Cardiac fibroblast (primary cell): ENCODE measurements around the gene PKP4.
"Not testable (repeated sequence)": the region's sequence is repeated elsewhere in the genome, so short reads cannot be mapped to it uniquely, and the experiment has no call there.

Experiments used
- DNase-seq, 2 donors: peaks; one replicate each; pipeline versions ENCODE4 v3.0.0 to v3.0.0-alpha.2; 2010; ENCODE audit warnings: low read depth in 2 of 2
- H3K4me3 ChIP-seq, 2 donors: replicated peaks in 1 of 2; 1 replicate in 1 of 2; 2 replicates in 1 of 2; pipeline ENCODE4 v1.5.1; 2011; ENCODE audit warnings: low read depth in 2 of 2, low read length in 2 of 2, mild to moderate bottlenecking in 2 of 2, moderate library complexity in 1 of 2
- CTCF ChIP-seq: IDR thresholded peaks from one replicate; pipeline ENCODE4 v1.5.1; 2011; ENCODE audit warnings: low read depth, mild to moderate bottlenecking, low read length, inconsistent platforms

Gene PKP4

GRCh38 chr2:158699323-158699722, 242.6 kb downstream of the PKP4 start:
- no peak for TF ChIP-seq CTCF
- DNase-seq: no peak
- H3K4me3 ChIP-seq: no peak overlapping the region

- H3K4me3 ChIP-seq: no peak overlapping the region
- no peak for DNase-seq
- no peak for TF ChIP-seq CTCF
Measured at GRCh38 chr2:158701101-158701500, 244.3 kb downstream of the PKP4 start.

GRCh38 chr2:158702740-158703139, 246.0 kb downstream of the PKP4 start:
- H3K4me3 ChIP-seq: no peak overlapping the region
- DNase-seq: no peak
- no peak for TF ChIP-seq CTCF

- not testable (repeated sequence) for H3K4me3 ChIP-seq, DNase-seq
Measured at GRCh38 chr2:158704724-158705465, 248.1 kb downstream of the PKP4 start.

- no peak for TF ChIP-seq CTCF
Measured at GRCh38 chr2:158712791-158713522, 256.2 kb downstream of the PKP4 start.

GRCh38 chr2:158713523-158714138, 256.9 kb downstream of the PKP4 start:
- DNase-seq: peak; percentile 28 to 56
- H3K4me3 ChIP-seq: no peak overlapping the region
- TF ChIP-seq CTCF: no peak

More at GRCh38 chr2:158712791-158713522, 256.2 kb downstream of the PKP4 start:
- DNase-seq: no peak
- no peak overlapping the region for H3K4me3 ChIP-seq

GRCh38 chr2:158714420-158714819, 257.7 kb downstream of the PKP4 start:
- TF ChIP-seq CTCF: no peak
- DNase-seq: no peak
- no peak overlapping the region for H3K4me3 ChIP-seq
